HG02852 (cell line): ENCODE results near the gene CPNE9.
A peak's percentile ranks its signal among the peaks of the same experiment; 100 is the strongest.

Experiments used
- ATAC-seq: cut with Tn5 transposase; IDR thresholded peaks from one replicate; pipeline ENCODE4 v1.9.1; 2021; ENCODE audit warnings: mild to moderate bottlenecking, moderate library complexity; ENCODE audit not compliant: unreplicated experiment

CPNE9 gene

DNA sequence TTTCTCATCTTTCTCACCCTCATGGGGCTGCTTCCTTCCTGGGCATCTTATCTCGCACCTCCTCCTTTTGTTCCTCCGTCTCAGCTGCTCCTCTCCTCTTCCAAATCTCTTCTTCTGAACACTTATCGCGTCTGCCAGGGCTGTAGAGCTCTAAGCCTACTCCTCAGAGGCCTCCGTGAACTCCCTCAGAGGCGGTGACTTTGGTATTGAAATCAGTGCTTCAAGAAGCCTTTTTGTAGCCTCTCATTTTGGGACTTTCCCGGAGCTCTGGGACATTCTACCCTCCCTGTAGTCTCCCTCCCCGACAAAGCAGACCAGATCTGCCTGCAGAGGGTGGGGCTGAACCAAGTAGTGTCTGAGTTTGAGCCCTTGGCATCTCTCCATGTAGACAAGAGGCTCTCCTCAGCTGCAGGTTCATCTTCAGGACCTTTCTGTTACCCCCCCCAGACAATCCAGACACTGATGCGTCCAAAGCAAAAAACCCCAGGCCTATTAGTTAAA, 17.5 kb upstream of the CPNE9 start:
- no peak for ATAC-seq

DNA sequence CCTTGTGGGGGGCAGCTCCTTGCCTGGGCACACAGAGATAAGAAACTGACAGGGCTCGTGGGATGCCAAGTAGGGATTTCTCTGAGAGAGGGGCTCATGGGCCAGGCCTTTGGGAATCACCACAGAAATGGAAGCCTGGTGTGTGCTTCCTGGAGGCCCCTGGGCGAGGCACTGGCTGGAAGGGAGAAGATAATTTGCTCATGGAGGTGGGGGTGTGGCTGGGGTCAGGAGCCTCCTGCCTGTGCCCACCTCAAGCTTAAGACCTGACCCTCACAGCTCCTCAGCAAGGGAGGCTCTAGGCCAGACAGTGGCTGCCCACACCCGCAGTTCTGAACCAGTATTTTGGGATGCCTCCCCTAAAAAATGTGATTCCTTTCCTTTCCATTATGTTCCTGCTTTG, 16.9 kb upstream of the CPNE9 start:
- ATAC-seq: no peak

DNA sequence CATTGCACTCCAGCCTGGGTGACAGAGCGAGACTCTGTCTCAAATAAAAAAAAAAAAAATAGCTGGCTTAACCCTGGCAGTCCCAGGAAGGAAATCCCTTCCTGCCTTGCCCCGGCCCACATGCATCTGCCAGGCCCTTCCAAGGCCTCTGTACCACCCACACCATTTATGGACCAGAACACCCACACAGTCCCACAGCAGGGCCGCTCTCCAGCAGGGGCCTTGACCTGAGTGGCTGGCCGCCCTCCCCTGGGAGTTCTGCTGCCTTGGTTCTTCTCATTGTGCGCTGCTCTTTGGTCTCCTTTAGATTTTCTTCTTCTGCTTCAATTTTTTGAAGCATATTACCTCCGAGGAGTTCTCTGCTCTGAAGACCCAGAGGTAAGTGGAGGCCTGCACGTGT, 16.1 kb upstream of the CPNE9 start:
- ATAC-seq: no peak

DNA sequence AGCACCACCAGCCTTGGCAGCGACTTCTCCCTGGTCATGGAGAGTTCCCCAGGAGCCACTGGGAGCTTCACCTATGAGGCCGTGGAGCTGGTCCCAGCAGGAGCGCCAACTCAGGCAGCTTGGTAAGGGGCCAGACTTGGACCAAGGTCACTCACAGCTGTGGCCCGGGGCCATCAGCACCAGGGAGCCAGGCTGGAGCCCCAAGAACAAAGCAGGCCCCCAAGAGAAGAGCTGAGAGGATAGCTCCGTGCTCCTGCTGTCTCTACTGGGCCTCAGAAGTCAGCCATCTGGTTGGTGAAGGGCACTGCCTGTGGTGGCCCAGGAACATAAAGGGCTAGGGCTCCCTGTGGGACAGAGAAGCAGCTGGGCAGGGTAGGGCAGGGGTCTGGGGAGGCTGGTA, 14.7 kb upstream of the CPNE9 start:
- ATAC-seq: no peak

DNA sequence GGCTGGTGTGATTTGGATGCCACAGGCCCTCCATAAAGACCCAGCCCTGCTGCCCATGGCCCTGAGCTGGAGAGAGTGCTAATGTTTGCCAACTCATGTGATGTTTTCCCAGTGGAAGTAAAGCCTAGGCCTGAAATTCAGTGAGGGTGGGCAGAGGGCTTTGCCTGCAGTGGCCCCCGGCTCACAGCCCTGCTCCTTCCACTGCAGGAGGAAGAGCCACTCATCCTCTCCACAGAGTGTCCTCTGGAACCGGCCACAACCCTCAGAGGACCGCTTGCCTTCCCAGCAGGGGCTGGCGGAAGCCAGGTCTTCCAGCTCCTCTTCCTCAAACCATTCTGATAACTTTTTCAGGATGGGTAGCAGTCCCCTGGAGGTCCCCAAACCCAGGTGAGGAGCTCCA, 13.9 kb upstream of the CPNE9 start:
- no peak for ATAC-seq

DNA sequence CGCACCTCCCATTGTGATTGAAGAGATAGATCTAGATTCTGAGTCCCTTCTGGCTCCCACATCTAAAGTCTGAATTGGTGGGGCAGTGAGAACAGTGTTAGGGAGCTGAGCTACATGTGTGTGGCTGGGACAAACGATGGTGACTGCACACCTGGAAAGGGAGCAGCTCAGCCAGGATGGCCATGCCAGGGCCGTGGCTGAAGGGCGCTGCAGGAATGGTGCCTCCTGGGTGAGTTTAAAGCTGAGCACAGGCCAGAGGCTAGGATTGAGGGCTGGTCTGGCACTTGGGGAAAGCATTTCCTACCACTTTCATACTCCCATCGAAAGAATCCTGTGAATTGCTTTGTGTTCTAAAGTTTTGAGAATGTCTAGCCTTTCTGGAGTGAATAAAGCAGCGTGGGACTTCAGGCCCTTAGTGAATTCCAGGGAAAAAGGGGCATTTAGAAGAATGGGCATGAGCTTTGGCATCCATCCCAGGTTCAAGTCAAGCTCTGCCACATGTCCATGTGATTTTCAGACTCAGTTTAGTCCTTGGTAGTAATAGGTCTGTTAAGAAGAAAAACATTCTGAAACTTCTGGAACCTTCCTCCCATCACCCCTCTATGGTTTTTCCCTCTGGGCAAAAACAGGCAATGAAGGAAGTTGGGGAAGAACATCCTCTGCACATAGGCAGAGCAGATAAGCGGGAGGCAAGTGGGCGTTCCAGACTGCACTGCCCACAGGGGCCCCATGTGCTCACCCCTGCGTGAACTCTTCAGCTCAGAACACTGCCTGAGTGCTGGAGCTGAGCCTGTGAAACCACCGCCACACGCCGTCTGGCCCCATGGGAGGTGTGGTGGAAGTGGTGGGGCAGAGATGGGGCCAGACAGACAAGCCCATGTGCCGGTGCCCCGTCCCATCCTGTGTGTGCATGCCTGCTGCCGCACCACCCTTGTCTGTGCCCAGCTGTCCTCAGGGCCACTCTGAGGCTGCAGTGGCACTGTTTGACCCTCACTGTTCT, 12.9 kb upstream of the CPNE9 start:
- peak; percentile 82 for ATAC-seq

DNA sequence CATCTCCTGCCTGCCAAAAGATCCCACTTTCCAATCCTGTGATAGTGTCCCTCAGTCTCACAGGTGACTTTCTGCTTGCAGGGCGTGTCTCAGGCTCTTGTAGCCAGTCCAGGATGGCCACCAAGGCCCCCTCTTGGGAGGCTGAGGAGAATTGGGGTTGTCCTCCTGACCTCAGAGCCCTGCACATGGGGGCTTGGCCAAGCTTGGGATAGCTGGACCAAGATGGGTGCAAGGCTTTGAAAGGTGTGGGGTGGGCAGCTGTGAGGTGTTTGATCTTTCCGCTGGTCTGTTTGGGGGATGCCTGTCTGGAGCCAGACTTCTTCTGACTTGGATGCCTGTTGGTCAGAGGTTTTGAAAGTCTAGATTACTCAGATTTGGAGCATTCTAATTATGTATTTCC, 12.0 kb upstream of the CPNE9 start:
- ATAC-seq: no peak

DNA sequence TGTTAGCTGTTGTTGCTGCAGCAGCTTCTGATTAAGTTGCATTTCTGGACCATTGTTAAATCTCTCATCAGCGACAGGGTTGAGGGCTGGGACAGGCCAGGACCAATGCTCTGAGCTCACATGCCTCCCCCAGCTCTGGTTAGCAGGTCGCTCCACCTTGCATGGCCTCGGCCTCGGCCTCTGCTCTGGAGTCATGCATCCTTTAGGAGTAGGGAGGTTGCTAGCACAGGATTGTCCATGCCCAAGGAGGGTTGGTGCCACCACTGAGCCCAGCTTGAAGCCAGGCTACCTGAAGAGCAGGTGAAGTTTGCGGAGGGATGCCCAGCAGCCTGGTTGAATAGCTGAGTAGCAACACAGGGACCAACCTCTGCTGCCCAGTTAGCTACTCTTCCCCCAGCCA, 11.2 kb upstream of the CPNE9 start:
- no peak for ATAC-seq

DNA sequence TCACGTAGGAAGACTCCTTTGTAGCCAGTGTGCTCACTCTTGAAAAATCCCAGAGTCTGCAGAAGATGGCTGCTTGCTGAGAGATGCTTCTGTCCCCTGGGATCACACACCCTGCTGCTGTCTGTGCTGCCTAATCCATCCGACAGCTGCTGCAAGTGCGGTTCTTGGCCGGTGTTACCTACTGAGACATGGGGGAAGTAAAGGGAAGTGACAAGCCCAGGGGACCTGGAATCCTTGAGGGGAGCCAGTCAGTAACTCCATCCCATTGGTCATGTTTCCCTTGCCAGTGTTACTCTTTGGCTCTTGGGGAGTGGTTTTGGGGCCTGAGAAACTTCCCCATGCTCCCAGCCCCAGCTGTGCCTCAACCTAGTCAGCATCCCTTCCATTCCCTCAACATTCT, 8.3 kb upstream of the CPNE9 start:
- ATAC-seq: no peak

DNA sequence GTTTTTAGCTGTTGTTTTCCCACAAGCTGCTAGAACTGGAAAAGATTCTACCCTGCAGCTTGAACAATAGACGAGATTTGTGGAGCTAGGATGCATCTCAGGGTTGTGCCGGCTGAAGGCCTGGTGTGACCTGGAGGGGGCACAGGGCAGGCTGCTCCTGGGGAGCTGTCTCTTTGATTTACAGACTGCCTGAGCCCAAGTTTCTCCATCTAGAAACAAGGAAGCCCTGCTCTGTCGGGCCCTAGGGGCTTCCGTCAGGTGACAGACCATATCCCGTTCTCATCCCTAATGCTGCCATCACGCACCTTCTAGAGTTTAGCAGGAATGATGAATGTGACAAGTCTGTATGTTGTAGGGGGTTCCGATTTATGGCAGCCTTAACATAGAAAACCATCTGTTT, 7.9 kb upstream of the CPNE9 start:
- ATAC-seq: no peak

DNA sequence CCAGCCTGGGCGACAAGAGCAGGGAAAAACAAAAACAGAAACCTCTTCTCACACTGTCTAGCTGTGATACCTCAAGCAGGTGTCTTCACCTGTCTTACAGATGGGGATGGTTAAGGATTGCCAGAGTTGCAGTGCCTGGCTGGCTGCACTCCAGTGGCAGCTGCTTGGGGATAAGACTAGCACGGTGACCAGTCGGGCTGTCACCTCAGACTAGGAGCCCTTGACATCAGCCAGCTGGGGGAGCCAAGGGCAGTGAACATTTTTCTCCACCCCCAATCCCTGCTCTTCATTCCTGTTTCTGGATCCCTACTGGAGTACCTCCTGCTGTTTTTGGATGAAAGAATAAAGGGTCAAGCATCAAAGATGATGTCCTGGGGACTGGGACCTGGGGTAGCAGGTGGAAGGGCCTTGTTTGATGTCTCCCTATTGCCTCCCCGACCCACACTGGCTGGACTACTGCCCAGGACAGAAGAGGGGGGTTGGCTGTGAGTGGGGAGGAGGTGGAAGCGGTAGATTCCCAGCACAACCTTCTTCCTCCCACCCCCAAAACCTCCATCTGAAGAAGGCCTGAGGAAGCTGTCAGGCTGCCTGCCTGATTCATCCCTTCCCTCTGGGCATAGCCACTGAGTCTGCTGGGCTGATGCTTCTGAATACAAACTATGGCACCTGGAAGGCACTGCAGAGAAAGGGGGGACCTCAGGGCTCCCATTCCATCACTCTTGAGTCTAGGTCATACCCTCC, 7.0 kb upstream of the CPNE9 start:
- no peak for ATAC-seq

DNA sequence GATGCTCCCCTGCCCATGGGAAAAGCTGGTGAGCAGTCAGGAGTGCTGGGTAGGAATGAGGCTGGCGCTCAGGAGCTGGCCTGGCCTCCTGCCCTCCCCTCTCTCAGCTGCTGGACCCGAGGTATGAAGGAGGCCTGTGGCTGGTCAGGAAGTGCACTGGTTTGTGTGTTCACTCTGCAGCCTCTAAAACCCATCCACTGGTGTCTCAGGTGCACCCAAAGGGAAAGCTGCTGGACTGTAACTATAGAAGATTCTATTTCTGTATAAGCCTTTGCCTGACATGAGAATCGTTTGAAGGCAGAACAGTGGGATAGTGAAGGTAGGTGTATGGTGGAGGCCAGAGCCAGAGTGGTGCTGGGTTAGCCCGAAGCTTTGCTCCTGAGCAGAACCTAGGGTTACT, 5.7 kb upstream of the CPNE9 start:
- no peak for ATAC-seq

DNA sequence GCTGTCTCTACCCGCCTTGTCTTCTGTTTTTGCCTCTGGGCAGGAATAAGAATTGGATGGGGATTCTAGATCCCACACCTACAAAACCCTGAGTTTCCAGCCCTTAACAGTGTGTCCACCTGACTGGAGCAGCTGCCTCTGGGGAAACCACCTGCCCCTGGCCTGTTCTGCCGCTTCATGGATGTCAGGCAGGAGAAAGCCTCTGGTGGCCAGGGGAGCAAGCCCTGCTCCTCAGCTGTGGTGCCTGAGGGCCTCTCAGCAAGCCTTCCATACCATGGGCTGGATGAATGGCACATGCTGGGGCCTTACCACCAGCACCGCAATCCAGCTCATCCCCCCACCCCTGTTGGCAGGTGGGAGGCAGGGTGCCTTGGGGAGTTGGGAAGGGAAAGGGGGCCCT, 5.3 kb upstream of the CPNE9 start:
- no peak for ATAC-seq

DNA sequence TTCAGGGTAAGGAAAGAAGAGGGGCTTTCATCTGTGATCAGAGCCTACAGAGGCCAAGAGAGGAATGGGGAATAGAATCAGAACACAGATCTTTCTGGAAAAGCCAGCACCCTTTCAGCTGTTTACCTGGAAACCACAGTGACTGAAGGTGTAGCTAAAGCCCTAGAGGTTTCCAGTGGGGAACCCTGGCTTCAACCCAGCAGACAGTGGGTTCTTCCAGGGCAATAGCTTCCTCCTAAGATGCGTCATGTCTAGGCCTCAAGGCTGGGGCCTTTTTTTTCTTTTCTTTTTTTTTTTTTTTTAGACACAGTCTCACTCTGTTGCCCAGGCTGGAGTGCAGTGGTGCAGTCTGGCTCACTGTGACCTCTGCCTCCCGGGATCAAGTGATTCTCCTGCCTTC, 3.1 kb upstream of the CPNE9 start:
- no peak for ATAC-seq

DNA sequence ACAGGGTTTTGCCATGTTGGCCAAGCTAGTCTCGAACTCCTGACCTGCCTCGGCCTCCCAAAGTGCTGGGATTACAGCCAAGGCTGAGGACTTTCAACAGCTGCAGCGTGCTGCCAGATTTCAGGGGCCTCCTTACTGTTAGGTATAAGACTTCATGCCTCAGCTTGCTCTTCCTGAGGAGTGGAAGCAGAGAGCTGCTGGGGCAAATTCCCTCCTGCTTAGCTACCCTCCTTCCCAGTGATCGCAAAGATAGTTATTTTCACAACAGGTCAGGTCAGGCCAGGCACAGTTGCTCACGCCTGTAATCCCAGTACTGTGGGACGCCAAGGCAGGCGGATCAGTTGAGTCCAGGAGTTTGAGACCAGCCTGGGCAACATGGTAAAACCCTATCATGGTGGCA, 2.6 kb upstream of the CPNE9 start:
- no peak for ATAC-seq

DNA sequence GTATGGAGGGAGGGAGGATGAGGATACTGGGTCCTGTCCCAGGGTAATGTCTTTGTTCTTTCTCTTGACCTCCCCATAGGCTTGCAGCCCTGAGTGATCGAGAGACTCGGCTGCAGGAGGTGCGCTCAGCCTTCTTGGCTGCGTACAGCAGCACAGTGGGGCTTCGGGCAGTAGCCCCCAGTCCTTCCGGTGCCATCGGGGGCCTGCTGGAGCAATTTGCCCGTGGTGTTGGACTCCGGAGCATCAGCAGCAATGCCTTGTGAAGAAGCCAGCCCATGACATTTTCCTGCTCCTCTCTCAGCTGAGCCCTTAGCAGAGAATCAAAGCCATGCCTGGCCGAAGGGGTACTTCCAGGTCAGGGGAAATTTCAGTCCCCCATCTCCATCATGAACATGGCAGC, 1.9 kb upstream of the CPNE9 start:
- no peak for ATAC-seq

DNA sequence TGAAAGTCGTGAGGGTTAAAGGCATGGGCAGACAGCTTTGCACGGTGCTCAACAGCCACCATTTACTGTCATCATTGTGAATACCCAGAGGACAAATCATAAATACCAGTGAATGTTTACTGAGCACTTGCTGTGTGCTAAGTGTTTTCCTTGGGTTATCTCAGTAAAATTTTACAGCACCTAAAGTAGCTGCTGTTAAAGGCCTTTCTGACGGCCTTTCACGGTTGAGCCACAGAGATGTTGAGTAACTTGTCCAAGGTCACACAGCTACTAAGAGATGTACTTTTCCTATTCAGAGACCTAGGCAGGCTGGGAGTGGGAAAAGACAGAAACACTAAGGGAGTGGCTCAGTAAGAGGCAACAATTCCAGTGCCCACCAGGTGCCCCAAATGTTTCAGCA, 393 bp upstream of the CPNE9 start:
- no peak for ATAC-seq

DNA sequence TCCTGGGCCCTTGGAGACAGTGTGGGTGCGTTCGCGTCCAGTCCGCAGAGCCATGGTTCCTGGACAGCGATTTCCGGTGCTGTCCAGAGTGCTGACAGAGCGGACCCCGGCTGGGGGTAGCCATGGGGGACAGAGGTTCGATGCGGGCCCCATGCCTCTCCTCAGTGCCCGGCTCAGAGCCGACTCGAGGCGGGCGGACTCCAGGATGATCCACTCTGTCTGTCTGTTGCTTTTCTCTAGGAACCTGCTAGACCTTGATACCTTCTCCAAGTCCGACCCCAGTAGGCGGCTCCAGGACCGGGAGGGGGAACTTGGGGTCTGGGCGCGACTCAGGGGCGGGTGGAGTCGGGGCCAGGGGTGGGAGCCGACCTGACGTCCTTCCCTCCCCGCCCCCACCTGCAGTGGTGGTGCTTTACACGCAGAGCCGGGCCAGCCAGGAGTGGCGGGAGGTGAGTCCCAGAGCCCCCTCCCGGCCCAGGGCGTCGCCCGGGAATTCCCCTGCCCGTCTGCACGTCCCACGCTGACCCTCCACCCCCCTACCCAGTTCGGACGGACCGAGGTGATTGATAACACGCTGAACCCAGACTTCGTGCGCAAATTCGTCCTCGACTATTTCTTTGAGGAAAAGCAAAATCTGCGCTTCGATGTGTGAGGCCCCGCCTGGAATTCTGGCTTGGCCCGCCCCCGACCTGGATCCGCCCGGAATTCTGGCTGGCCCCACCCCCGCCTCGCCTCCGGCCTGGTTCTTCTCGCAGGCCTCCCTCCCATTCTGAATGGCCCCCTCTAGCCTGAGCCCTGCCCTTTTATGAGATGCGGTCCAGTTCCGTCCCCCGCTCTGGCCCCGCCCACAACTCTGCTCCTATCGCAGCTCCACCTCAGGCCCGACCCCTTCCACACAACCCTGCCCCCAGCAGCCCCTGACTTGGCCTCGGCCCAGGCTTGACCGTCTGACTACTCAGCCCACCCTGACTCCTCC, 1.0 kb downstream of the CPNE9 start:
- ATAC-seq: no peak

DNA sequence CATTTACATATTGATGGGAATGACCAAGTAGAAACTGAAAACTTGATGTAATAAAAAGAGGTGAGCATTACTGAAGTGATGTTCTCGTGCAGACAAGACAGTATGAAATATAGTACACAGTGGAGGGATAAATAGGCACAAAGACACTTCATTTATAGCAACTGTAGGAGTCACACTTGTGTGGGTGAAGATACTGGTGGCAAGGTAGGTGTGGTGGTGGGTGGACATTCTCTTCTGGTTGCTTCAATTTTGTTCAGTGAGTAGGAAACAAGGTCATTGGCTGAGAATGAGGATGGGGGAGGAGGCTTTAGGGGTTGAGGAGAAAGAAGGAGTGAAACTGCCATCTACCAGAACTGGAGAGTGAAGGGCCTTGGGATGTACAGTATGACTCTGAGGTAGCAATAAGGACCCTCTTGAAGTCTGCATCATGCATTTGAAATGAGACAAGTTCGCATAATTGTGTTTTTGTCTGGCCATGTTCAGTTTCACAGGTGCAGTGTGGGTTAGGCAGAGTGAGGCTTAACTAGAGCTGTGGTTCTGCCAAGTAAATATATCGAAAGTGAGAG, 6.6 kb downstream of the CPNE9 start:
- no peak for ATAC-seq

DNA sequence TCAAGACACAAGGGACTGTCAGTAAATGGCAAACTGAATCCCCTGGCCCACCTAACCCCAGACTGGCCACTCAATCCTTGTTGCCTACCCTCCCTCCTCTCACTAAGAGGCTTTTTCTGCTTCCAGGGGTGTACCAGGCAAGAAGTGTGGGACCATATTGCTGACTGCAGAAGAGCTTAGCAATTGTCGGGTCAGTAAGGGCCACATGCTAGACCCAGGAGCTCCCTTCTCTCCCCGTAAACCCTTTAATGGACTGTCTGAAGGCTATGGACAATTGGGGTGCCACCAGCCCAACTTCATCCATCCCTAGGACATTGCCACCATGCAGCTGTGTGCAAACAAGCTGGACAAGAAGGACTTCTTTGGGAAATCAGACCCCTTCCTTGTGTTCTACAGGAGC, 8.8 kb downstream of the CPNE9 start:
- no peak for ATAC-seq

DNA sequence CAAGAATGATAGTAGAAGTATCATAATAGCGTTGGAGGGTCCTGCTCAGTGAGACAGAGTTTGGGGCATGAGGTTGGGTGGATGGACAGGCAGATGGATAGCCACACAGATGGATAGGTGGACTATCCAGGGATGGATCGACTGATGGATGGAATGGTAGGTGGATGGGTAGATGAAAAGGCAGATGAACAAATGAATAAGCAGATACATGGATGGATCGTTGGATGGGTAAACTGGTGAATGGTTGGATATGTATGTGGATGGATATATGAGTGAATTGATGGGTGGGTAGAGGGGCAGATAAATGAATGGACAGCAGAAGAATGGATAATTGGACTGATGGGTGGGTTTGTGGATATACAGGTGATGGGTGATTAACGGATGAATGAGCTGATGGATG, 9.5 kb downstream of the CPNE9 start:
- ATAC-seq: no peak
